Measurements from ENCODE around the gene CITED2. TPM values are rescaled to one million over a fixed set of nuclear protein-coding genes. Genes with fewer than 3 reads are reported as not detected.

Gene CITED2
- total RNA-seq, 1 donor from 2014 or later = 147 TPM

DNA sequence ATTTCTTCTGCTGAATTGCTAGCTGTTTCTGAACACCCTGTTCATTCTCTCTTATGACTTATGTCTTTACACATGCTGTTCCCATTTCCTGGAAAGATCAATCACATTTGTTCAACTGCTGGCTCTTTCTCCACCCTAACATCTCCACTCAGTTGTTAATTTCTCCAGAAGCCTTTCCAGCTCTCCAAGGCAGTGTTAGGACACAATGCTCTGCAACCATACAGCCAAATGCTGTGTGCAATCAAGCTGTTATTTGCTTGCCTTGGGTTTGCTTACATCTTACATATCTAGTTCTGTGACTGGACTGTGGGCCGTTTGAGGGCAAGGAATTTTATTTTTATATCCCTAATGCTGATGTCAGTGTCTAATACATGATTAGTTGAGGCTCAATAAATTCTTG lies 24.2 kb upstream of the CITED2 start:
- TF ChIP-seq, protein P1, sequence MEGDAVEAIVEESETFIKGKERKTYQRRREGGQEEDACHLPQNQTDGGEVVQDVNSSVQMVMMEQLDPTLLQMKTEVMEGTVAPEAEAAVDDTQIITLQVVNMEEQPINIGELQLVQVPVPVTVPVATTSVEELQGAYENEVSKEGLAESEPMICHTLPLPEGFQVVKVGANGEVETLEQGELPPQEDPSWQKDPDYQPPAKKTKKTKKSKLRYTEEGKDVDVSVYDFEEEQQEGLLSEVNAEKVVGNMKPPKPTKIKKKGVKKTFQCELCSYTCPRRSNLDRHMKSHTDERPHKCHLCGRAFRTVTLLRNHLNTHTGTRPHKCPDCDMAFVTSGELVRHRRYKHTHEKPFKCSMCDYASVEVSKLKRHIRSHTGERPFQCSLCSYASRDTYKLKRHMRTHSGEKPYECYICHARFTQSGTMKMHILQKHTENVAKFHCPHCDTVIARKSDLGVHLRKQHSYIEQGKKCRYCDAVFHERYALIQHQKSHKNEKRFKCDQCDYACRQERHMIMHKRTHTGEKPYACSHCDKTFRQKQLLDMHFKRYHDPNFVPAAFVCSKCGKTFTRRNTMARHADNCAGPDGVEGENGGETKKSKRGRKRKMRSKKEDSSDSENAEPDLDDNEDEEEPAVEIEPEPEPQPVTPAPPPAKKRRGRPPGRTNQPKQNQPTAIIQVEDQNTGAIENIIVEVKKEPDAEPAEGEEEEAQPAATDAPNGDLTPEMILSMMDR (IDR thresholded peaks at IDR 0.05) = no peak
- H3K27me3 ChIP-seq = no peaks in the 10 kb centered on the region
- no peaks in the 10 kb centered on the region for H3K9me3 ChIP-seq
- intact Hi-C loops (cut with DNase I) = no loop called here
- H3K4me1 ChIP-seq = no peaks in the 10 kb centered on the region
- H3K4me3 ChIP-seq = no peak overlapping the region
- no peak for DNase-seq (ENCODE audit: low spot score in 2 of 2)
- no peak overlapping the region for H3K27ac ChIP-seq
- H3K36me3 ChIP-seq = no peaks in the 10 kb centered on the region

DNA sequence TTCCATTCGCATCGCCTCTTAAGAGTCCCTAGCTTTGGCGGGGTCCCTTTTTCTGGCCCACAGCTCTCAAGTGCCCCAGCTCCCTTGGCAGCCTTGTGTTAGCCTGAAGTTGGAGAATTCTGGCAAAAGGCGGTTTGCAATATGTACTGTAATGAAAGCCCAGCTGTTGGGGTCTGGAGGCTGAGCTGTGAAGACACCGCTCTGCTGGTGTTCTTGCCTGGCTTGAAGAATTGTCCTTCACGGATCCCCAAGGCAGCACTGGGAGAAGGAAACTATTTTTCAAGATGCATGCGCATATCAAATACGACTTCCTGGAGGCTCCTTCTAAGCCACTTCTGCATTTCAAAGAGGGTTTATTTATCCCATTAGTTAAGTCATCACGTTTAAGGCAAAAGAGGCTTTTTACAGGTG lies 21.4 kb upstream of the CITED2 start:
- Histone ChIP-seq H3K36me3 (no peaks in the 10 kb centered on the region), H3K4me1 (no peaks in the 10 kb centered on the region), H3K27me3 (no peaks in the 10 kb centered on the region), H3K9me3 (no peaks in the 10 kb centered on the region), H3K4me3 (no peak overlapping the region), H3K27ac (no peak overlapping the region)
- TF ChIP-seq, protein P1 (IDR thresholded peaks at IDR 0.05) = no peak
- intact Hi-C loops (cut with DNase I) = no loop called here
- no peak for DNase-seq (ENCODE audit: low spot score in 2 of 2)

DNA sequence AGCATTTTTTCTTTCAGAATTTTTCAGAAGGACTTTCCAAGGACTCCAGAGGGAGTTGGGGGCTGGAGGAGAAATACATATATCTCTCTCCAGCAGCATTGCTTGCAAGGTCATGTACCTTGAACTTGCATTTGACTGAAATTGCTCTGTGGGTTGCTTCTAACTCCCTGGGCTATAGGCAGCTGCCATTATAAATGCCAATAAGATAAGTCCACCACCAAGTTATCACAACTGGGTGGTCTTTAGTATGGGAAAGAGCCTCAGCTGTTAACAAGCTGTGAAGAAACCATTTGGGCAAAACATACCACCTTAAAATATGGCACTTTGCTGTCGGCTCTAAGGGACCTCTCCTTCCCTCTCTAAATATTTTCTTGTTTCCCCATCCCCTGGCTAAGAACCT lies 20.9 kb upstream of the CITED2 start:
- Histone ChIP-seq H3K27ac (no peak overlapping the region), H3K27me3 (no peaks in the 10 kb centered on the region), H3K4me1 (no peaks in the 10 kb centered on the region), H3K36me3 (no peaks in the 10 kb centered on the region), H3K9me3 (no peaks in the 10 kb centered on the region), H3K4me3 (no peak overlapping the region)
- intact Hi-C loops (cut with DNase I) = no loop called here
- TF ChIP-seq, protein P1 (IDR thresholded peaks at IDR 0.05) = no peak
- no peak for DNase-seq (ENCODE audit: low spot score in 2 of 2)

DNA sequence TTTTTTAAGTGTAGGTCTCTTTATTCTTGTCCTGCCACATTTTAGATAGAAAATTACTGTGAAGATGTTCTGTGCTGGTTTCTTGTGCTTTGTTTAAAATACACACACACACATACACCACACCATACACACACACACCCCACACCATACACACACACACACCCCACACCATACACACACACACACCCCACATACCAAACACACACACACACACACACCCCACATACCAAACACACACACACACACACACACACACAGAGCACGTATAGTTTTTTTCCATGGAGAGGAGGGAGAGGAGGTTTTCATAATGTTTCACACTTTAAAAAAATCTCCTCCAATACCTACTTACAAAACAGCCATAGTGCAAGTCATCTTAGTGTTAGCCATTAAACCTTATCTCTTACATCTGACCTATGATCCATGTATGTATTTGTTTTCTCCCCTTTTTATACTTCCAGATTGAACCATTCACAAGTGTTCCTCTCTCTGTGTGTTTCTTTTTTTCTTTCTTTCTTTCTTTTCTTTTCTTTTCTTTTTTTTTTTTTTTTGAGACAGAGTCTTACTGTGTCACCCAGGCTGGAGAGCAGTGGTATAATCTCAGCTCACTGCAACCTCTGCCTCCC lies 19.7 kb upstream of the CITED2 start:
- Histone ChIP-seq H3K4me1 (no peaks in the 10 kb centered on the region), H3K27ac (no peak overlapping the region), H3K9me3 (no peaks in the 10 kb centered on the region), H3K27me3 (no peaks in the 10 kb centered on the region), H3K4me3 (no peak overlapping the region), H3K36me3 (no peaks in the 10 kb centered on the region)
- TF ChIP-seq, protein P1 (IDR thresholded peaks at IDR 0.05) = no peak
- intact Hi-C loops (cut with DNase I) = no loop called here
- no peak for DNase-seq (ENCODE audit: low spot score in 2 of 2)

DNA sequence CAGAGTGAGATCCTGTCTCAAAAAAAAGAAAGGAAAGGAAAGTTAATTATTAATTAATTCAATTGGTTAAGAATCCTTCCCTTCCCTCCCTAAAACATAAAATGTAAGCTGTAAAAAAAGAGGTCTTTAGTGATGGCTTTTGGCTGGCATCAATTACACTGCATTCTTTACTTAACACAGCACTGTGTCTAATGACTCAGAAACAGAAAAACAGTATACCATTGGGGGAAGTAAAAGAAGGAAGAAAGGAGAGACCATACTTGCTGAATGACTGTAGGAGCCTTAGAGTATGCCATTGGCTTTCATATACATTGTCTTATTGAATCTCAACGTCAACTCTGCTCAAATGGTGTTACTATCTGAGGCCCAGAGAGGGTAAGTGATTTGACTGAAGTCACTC lies 18.3 kb upstream of the CITED2 start:
- intact Hi-C loops (cut with DNase I) = no loop called here
- no peaks in the 10 kb centered on the region for H3K27me3 ChIP-seq
- no peak for DNase-seq (ENCODE audit: low spot score in 2 of 2)
- no peak overlapping the region for H3K4me3 ChIP-seq
- H3K4me1 ChIP-seq = no peaks in the 10 kb centered on the region
- H3K9me3 ChIP-seq = no peaks in the 10 kb centered on the region
- H3K27ac ChIP-seq = no peak overlapping the region
- TF ChIP-seq, protein P1 (IDR thresholded peaks at IDR 0.05) = no peak
- no peaks in the 10 kb centered on the region for H3K36me3 ChIP-seq

DNA sequence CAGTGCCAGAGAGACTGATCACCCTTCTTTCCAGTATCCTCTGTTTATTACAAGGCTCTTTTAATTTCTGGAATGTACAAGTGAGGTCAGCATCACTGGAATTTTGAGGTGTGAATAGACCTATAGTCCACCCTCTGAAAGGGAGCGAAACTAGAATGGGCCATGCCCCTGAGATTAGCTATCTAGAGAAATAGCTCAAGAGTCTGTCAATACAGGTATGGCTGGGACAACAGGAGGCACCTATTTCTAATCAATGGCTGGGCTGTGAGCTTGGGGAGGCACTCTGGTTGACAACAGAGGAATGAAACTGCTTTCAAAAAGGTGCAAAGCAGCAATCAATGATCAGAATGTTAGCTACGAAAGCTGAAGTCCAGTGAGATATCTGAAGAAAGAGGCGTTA lies 17.3 kb upstream of the CITED2 start:
- H3K36me3 ChIP-seq = no peaks in the 10 kb centered on the region
- no peaks in the 10 kb centered on the region for H3K4me1 ChIP-seq
- H3K4me3 ChIP-seq = no peak overlapping the region
- TF ChIP-seq, protein P1 (IDR thresholded peaks at IDR 0.05) = no peak
- no peaks in the 10 kb centered on the region for H3K27me3 ChIP-seq
- no peak overlapping the region for H3K27ac ChIP-seq
- no peaks in the 10 kb centered on the region for H3K9me3 ChIP-seq
- DNase-seq (ENCODE audit: low spot score in 2 of 2) = no peak
- intact Hi-C loops (cut with DNase I) = no loop called here
